GM19397 (cell line): ENCODE data around the gene OR2T5.
"Not testable (repeated sequence)": the region's sequence is repeated elsewhere in the genome, so short reads cannot be mapped to it uniquely, and the experiment has no call there.

Source experiments
- ATAC-seq: cut with Tn5 transposase; IDR thresholded peaks from one replicate; pipeline ENCODE4 v1.9.1; 2021; ENCODE audit warnings: mild to moderate bottlenecking, moderate library complexity; ENCODE audit not compliant: unreplicated experiment

OR2T5 gene

GRCh38 chr1:248488289-248488688, at the start of gene OR2T5:
Gene OR2T5 (plus strand): TSS chr1:248488589. CDS start chr1:248488589, 0 bp downstream.
- not testable (repeated sequence) for ATAC-seq

GRCh38 chr1:248438668-248439067, 49.7 kb upstream of the OR2T5 start:
- ATAC-seq: not testable (repeated sequence)

GRCh38 chr1:248439283-248439682, 49.1 kb upstream of the OR2T5 start:
- not testable (repeated sequence) for ATAC-seq

- not testable (repeated sequence) for ATAC-seq
Measured at GRCh38 chr1:248442500-248443277, 45.7 kb upstream of the OR2T5 start.

- not testable (repeated sequence) for ATAC-seq
Measured at GRCh38 chr1:248444603-248445002, 43.8 kb upstream of the OR2T5 start.

- ATAC-seq: not testable (repeated sequence)
Measured at GRCh38 chr1:248445399-248445798, 43.0 kb upstream of the OR2T5 start, which contains the start of gene OR2T2. Gene OR2T2 (plus strand): TSS chr1:248445637. CDS start chr1:248452798, 7,161 bp downstream.

- ATAC-seq: peak; percentile 56
Measured at GRCh38 chr1:248448409-248449074, 39.8 kb upstream of the OR2T5 start.

- ATAC-seq: peak; percentile 4
Measured at GRCh38 chr1:248449821-248450465, 38.4 kb upstream of the OR2T5 start.

- peak; percentile 44 for ATAC-seq
Measured at GRCh38 chr1:248450466-248451145, 37.8 kb upstream of the OR2T5 start.

- ATAC-seq: not testable (repeated sequence)
Measured at GRCh38 chr1:248453619-248454018, 34.8 kb upstream of the OR2T5 start.

GRCh38 chr1:248455045-248455444, 33.3 kb upstream of the OR2T5 start:
- ATAC-seq: not testable (repeated sequence)

GRCh38 chr1:248456635-248457034, 31.8 kb upstream of the OR2T5 start:
- ATAC-seq: not testable (repeated sequence)

GRCh38 chr1:248459117-248459516, 29.3 kb upstream of the OR2T5 start:
- ATAC-seq: not testable (repeated sequence)

GRCh38 chr1:248471154-248471553, 17.2 kb upstream of the OR2T5 start:
- ATAC-seq: no peak

- ATAC-seq: not testable (repeated sequence)
Measured at GRCh38 chr1:248472111-248472510, 16.3 kb upstream of the OR2T5 start.

- not testable (repeated sequence) for ATAC-seq
Measured at GRCh38 chr1:248473051-248473450, 15.3 kb upstream of the OR2T5 start, which contains the start of gene OR2T3. Gene OR2T3 (plus strand): TSS chr1:248473351. CDS start chr1:248473351, 0 bp downstream.

GRCh38 chr1:248475660-248476059, 12.7 kb upstream of the OR2T5 start:
- not testable (repeated sequence) for ATAC-seq

- ATAC-seq: peak; percentile 78
Measured at GRCh38 chr1:248481686-248482579, 6.5 kb upstream of the OR2T5 start.

- not testable (repeated sequence) for ATAC-seq
Measured at GRCh38 chr1:248496661-248497060, 8.3 kb downstream of the OR2T5 start.
